HG02642 (cell line): ENCODE measurements around the gene CPEB3.
"Not testable (repeated sequence)": the region's sequence is repeated elsewhere in the genome, so short reads cannot be mapped to it uniquely, and the experiment has no call there.

ENCODE experiments used
- ATAC-seq: cut with Tn5 transposase; IDR thresholded peaks from one replicate; pipeline ENCODE4 v1.9.1; 2021; ENCODE audit warnings: mild to moderate bottlenecking; ENCODE audit not compliant: unreplicated experiment, poor library complexity

CPEB3 gene

GRCh38 chr10:92150823-92151222, 140.1 kb downstream of the CPEB3 start:
- ATAC-seq: no peak

- ATAC-seq: no peak
These were observed 141.6 kb downstream of the CPEB3 start for GRCh38 chr10:92149261-92149660.

- ATAC-seq: no peak
These were observed 144.1 kb downstream of the CPEB3 start for GRCh38 chr10:92146781-92147180.

GRCh38 chr10:92146107-92146506, 144.8 kb downstream of the CPEB3 start:
- ATAC-seq: no peak

- peak; percentile 59 for ATAC-seq
These were observed 147.9 kb downstream of the CPEB3 start for GRCh38 chr10:92142949-92143348.

- ATAC-seq: peak; percentile 6
These were observed 148.4 kb downstream of the CPEB3 start for GRCh38 chr10:92142512-92142911.

- not testable (repeated sequence) for ATAC-seq
These were observed 149.7 kb downstream of the CPEB3 start for GRCh38 chr10:92141147-92141546.

- not testable (repeated sequence) for ATAC-seq
These were observed 156.8 kb downstream of the CPEB3 start for GRCh38 chr10:92134049-92134448.

- no peak for ATAC-seq
These were observed 159.5 kb downstream of the CPEB3 start for GRCh38 chr10:92131275-92131820.

GRCh38 chr10:92130622-92131274, 160.1 kb downstream of the CPEB3 start:
- ATAC-seq: no peak

- ATAC-seq: no peak
These were observed 164.7 kb downstream of the CPEB3 start for GRCh38 chr10:92126100-92126650.

GRCh38 chr10:92125144-92125543, 165.7 kb downstream of the CPEB3 start:
- ATAC-seq: no peak

- ATAC-seq: no peak
These were observed 166.2 kb downstream of the CPEB3 start for GRCh38 chr10:92124616-92125143.

GRCh38 chr10:92124020-92124419, 166.9 kb downstream of the CPEB3 start:
- no peak for ATAC-seq

GRCh38 chr10:92122941-92123450, 167.9 kb downstream of the CPEB3 start:
- ATAC-seq: no peak

GRCh38 chr10:92121686-92122492, 169.0 kb downstream of the CPEB3 start:
- ATAC-seq: no peak

- ATAC-seq: no peak
These were observed 171.5 kb downstream of the CPEB3 start for GRCh38 chr10:92119340-92119739.

GRCh38 chr10:92114917-92115316, 176.0 kb downstream of the CPEB3 start:
- not testable (repeated sequence) for ATAC-seq

- no peak for ATAC-seq
These were observed 176.8 kb downstream of the CPEB3 start for GRCh38 chr10:92113911-92114600.

- no peak for ATAC-seq
These were observed 178.4 kb downstream of the CPEB3 start for GRCh38 chr10:92112462-92112861.
